ENCODE results near the gene AP1M2.
"Not testable (repeated sequence)": the region's sequence is repeated elsewhere in the genome, so short reads cannot be mapped to it uniquely, and the experiment has no call there.

The AP1M2 gene

DNA sequence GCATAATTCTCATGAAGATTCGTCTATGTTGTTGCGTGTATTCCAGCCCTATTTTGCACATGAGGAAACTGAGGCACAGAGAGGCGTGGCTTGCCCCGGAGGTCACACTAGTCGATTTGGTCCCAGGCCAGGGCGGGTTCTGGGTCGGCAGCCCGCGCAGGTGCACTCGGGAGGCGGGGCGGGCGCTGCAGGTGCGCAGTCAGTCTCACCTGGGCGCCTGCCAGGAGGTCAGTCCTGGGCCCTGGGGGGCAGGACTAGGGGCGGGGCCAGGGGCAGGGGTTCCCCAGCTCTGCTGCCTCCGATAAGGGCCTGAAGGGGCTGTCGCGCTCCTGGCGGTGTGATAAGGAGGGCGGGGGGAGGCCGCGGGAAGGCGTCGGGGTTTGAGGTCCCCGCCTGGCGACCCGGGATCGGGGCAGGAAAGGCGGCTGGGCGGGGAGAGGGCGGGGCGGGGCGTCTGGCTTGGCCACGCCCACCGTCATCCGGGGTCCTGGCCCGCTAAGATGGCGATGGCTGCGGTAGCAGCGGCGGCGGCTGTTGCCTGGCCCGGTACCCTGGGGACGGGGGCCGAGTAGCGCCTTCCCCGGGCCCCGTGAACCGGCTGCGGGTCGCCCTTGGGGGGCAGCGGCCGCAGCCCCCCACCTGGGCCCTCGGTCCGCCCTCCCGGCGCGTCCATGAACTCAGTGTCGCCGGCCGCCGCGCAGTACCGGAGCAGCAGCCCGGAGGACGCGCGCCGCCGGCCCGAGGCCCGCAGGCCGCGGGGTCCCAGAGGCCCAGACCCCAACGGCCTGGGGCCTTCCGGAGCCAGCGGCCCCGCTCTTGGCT, 43.5 kb downstream of the AP1M2 start, which contains the start of gene ATG4D:
Gene ATG4D, plus strand, starts transcription at position 485 of the 822 bp plus-strand sequence. Its CDS starts 187 bp downstream, at position 672.
- H3K36me3 ChIP-seq (ENCODE audit: control insufficient read depth, insufficient read depth, low read length): peaks cover 15% of the 10 kb centered on the region
- peak; percentile 75 to 78 (median 75) for DNase-seq
- H3K27me3 ChIP-seq (replicated peaks; ENCODE audit: control insufficient read depth, insufficient read depth, low read length, poor library complexity, severe bottlenecking): no peaks in the 10 kb centered on the region
- no peaks in the 10 kb centered on the region for H3K9me3 ChIP-seq (ENCODE audit: control insufficient read depth, low read length)
- peak within 1 kb of the TSS; percentile 80 for H3K27ac ChIP-seq (ENCODE audit: insufficient read depth, low read length, poor library complexity, severe bottlenecking)
- peak within 1 kb of the TSS; percentile 70 for H3K4me3 ChIP-seq (ENCODE audit: insufficient read depth, low read depth, low read length, poor library complexity, severe bottlenecking)
- peaks cover 15% of the 10 kb centered on the region for H3K4me1 ChIP-seq (ENCODE audit: control insufficient read depth, insufficient read depth, low read length, poor library complexity, severe bottlenecking)

DNA sequence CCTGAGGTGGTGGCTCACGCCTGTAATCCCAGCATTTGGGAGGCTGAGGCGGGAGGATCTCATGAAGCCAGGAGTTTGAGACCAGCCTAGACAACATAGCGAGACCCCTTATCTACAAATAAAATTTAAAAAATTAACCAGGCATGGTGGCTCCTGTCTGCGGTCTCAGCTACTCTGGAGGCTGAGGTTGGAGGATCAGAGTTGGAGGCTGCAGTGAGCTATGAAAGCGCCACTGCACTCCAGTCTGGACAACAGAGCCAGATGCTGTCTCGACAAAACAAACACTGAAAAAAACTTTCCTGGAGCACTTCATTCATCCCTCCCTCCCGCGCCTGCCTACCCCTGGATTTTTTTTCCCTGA, 44.1 kb downstream of the AP1M2 start:
- Histone ChIP-seq H3K27me3 (replicated peaks; ENCODE audit: control insufficient read depth, insufficient read depth, low read length, poor library complexity, severe bottlenecking) (no peaks in the 10 kb centered on the region), H3K36me3 (ENCODE audit: control insufficient read depth, insufficient read depth, low read length) (peaks cover 9% of the 10 kb centered on the region), H3K4me3 (ENCODE audit: insufficient read depth, low read depth, low read length, poor library complexity, severe bottlenecking) (peak overlapping the region; percentile 70), H3K4me1 (ENCODE audit: control insufficient read depth, insufficient read depth, low read length, poor library complexity, severe bottlenecking) (peaks cover 15% of the 10 kb centered on the region), H3K27ac (ENCODE audit: insufficient read depth, low read length, poor library complexity, severe bottlenecking) (peak overlapping the region; percentile 80), H3K9me3 (ENCODE audit: control insufficient read depth, low read length) (no peaks in the 10 kb centered on the region)
- DNase-seq: no peak

DNA sequence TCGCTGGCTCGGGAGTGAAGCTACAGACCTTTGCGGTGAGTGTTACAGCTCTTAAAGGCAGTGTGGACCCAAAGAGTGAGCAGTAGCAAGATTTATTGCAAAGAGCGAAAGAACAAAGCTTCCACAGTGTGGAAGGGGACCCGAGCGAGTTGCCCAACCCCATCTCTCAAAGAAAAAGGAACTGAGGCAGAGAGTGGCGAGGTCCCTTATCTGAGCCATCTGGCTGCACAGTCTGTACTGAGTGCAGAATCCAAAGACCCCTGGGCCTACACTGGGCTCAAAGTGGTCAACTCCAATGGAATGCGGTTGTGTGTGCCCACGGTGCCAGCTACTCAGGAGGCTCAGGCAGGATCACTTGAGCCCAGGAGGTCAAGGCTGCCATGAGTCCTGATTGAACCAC, 48.1 kb downstream of the AP1M2 start:
- H3K4me3 ChIP-seq (ENCODE audit: insufficient read depth, low read depth, low read length, poor library complexity, severe bottlenecking); H3K4me1 ChIP-seq (ENCODE audit: control insufficient read depth, insufficient read depth, low read length, poor library complexity, severe bottlenecking); H3K27me3 ChIP-seq (replicated peaks; ENCODE audit: control insufficient read depth, insufficient read depth, low read length, poor library complexity, severe bottlenecking); H3K36me3 ChIP-seq (ENCODE audit: control insufficient read depth, insufficient read depth, low read length); DNase-seq; H3K9me3 ChIP-seq (ENCODE audit: control insufficient read depth, low read length); H3K27ac ChIP-seq (ENCODE audit: insufficient read depth, low read length, poor library complexity, severe bottlenecking): not testable (repeated sequence)

DNA sequence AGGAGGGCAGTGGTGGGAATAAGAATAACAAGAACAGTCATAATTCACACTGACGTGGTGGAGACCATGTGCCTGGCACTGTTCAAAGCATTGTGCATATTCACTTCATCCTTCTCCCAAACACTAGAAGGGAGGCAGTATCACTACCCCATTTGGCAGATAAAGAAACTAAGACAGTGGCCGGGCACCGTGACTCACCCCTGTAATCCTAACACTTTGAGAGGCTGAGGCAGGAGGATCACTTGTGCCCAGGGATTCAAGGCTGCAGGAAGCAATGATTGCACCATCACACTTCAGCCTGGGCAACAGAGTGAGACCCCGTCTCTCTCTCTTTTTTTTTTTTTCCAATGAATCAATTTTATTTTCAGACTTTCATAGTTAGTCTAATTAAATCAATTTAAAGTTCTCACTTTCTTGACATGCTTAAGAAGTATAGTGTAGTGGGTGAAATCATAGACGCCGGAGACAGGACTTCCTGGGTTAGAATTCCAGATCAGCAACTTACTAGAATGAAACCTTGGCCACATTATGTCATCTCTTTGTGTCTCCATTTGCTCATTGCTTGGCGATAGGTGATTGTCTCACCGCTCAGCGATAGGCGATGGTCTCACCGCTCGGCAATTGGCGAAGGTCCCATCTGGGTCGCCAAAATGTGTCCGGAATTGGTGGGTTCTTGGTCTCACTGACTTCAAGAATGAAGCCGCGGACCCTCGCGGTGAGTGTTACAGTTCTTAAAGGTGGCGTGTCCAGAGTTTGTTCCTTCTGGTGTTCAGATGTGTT, 48.7 kb downstream of the AP1M2 start:
- no peak for DNase-seq
- no peaks in the 10 kb centered on the region for H3K9me3 ChIP-seq (ENCODE audit: control insufficient read depth, low read length)
- H3K27me3 ChIP-seq (replicated peaks; ENCODE audit: control insufficient read depth, insufficient read depth, low read length, poor library complexity, severe bottlenecking): no peaks in the 10 kb centered on the region
- no peak overlapping the region for H3K4me3 ChIP-seq (ENCODE audit: insufficient read depth, low read depth, low read length, poor library complexity, severe bottlenecking)
- H3K27ac ChIP-seq (ENCODE audit: insufficient read depth, low read length, poor library complexity, severe bottlenecking): no peak overlapping the region
- no peaks in the 10 kb centered on the region for H3K36me3 ChIP-seq (ENCODE audit: control insufficient read depth, insufficient read depth, low read length)
- peaks cover 4% of the 10 kb centered on the region for H3K4me1 ChIP-seq (ENCODE audit: control insufficient read depth, insufficient read depth, low read length, poor library complexity, severe bottlenecking)

DNA sequence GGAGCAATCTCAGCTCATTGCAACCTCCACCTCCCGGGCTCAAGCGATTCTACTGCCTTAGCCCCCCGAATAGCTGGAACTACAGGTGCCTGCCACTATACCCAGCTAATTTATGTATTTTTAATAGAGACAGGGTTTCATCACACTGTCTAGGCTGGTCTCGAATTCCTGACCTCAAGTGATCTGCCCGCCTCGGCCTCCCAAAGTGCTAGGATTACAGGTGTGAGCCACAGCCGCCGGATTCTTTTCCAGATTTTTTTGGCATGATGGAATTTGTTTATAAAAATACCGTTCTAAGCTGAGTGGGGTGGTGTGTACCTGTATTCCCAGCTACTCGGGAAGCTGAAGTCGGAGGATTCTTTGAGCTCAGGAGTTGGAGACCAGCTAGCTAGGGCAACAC, 49.4 kb downstream of the AP1M2 start:
- Histone ChIP-seq H3K9me3 (ENCODE audit: control insufficient read depth, low read length) (no peaks in the 10 kb centered on the region), H3K4me1 (ENCODE audit: control insufficient read depth, insufficient read depth, low read length, poor library complexity, severe bottlenecking) (no peaks in the 10 kb centered on the region)
- no peak for DNase-seq

DNA sequence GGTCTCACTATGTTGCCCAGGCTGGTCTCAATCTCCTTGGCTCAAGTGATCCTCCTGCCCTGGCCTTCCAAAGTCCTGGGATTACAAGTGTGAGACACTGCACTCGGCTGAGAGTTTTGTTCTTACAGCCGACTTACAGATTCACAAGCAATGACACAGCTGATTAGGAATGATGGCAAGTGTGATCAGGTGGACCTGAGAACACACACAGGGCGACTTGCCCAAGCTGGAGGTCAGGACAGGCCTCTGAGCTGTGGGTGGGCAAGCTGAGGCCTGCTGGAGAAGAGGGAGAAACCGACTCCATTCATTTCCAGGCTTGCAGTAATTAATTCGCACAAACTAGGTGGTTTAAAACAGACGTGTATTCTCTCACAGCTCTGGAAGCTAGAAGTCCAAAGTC, 51.5 kb downstream of the AP1M2 start:
- no peak overlapping the region for H3K27ac ChIP-seq (ENCODE audit: insufficient read depth, low read length, poor library complexity, severe bottlenecking)
- H3K4me1 ChIP-seq (ENCODE audit: control insufficient read depth, insufficient read depth, low read length, poor library complexity, severe bottlenecking): no peaks in the 10 kb centered on the region
- no peaks in the 10 kb centered on the region for H3K36me3 ChIP-seq (ENCODE audit: control insufficient read depth, insufficient read depth, low read length)
- no peak overlapping the region for H3K4me3 ChIP-seq (ENCODE audit: insufficient read depth, low read depth, low read length, poor library complexity, severe bottlenecking)
- H3K9me3 ChIP-seq (ENCODE audit: control insufficient read depth, low read length): no peaks in the 10 kb centered on the region
- DNase-seq: no peak
- H3K27me3 ChIP-seq (replicated peaks; ENCODE audit: control insufficient read depth, insufficient read depth, low read length, poor library complexity, severe bottlenecking): no peaks in the 10 kb centered on the region

More for the DNA sequence above, 49.4 kb downstream of the AP1M2 start:
- H3K27me3 ChIP-seq (replicated peaks; ENCODE audit: control insufficient read depth, insufficient read depth, low read length, poor library complexity, severe bottlenecking): no peaks in the 10 kb centered on the region
- no peak overlapping the region for H3K27ac ChIP-seq (ENCODE audit: insufficient read depth, low read length, poor library complexity, severe bottlenecking)
- no peak overlapping the region for H3K4me3 ChIP-seq (ENCODE audit: insufficient read depth, low read depth, low read length, poor library complexity, severe bottlenecking)
- H3K36me3 ChIP-seq (ENCODE audit: control insufficient read depth, insufficient read depth, low read length): no peaks in the 10 kb centered on the region

DNA sequence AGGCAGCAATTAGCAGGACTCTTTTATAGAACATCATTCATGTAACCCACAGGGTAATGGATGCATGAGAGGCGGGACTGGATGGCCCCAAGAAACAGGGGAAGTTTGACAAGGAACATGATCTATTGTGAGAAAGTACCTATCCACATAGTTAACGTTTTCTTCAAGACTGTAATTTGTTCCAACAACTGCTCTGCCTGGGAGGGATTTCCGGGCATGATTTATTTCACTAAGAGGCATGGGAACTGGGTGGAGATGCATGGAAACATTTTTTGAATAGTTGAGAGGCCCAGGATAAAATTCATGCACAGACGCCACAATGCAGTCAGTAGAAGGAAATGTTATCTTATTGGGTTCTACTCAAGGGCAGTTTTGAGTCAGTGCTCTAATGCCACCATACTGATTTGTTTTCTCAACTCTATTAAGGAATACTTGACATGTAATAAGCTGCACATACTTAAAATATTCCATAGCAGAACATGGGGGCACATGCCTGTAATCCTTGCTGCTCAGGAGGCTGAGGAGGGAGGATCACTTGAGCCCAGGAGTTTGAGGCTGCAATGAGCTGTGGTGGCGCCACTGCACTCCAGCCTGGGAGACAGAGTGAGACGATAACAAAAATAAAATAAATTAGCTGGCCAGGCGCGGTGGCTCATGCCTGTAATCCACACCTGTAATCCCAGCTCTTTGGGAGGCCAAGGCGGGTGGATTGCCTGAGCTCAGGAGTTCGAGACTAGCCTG, 53.3 kb downstream of the AP1M2 start:
- no peak for DNase-seq
- no peaks in the 10 kb centered on the region for H3K4me1 ChIP-seq (ENCODE audit: control insufficient read depth, insufficient read depth, low read length, poor library complexity, severe bottlenecking)

DNA sequence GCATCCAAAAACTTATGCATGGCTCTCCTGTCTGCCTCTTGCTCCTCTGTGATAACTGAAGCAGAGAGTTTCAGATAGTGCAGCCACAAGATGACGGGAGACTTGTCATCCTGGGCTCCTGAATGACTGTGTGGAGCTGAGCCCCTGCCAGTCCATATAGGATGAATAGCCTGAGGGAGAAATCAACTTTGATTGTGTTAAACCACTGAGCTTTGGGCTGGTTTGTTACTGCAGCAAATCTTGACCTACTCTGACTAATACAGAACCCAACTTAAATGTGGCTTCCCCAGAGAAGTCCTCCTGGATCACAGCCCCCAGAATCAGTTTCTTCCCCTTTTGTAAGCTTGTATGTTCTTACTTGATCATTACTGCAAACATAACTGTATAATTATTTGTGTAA, 54.7 kb downstream of the AP1M2 start:
- DNase-seq: no peak
- Histone ChIP-seq H3K4me1 (ENCODE audit: control insufficient read depth, insufficient read depth, low read length, poor library complexity, severe bottlenecking) (no peaks in the 10 kb centered on the region), H3K4me3 (ENCODE audit: insufficient read depth, low read depth, low read length, poor library complexity, severe bottlenecking) (no peak overlapping the region), H3K9me3 (ENCODE audit: control insufficient read depth, low read length) (no peaks in the 10 kb centered on the region), H3K27ac (ENCODE audit: insufficient read depth, low read length, poor library complexity, severe bottlenecking) (no peak overlapping the region), H3K27me3 (replicated peaks; ENCODE audit: control insufficient read depth, insufficient read depth, low read length, poor library complexity, severe bottlenecking) (no peaks in the 10 kb centered on the region), H3K36me3 (ENCODE audit: control insufficient read depth, insufficient read depth, low read length) (no peaks in the 10 kb centered on the region)

More for the DNA sequence above, 53.3 kb downstream of the AP1M2 start:
- no peaks in the 10 kb centered on the region for H3K27me3 ChIP-seq (replicated peaks; ENCODE audit: control insufficient read depth, insufficient read depth, low read length, poor library complexity, severe bottlenecking)
- H3K9me3 ChIP-seq (ENCODE audit: control insufficient read depth, low read length): no peaks in the 10 kb centered on the region
- H3K4me3 ChIP-seq (ENCODE audit: insufficient read depth, low read depth, low read length, poor library complexity, severe bottlenecking): no peak overlapping the region
- H3K27ac ChIP-seq (ENCODE audit: insufficient read depth, low read length, poor library complexity, severe bottlenecking): no peak overlapping the region
- H3K36me3 ChIP-seq (ENCODE audit: control insufficient read depth, insufficient read depth, low read length): no peaks in the 10 kb centered on the region

DNA sequence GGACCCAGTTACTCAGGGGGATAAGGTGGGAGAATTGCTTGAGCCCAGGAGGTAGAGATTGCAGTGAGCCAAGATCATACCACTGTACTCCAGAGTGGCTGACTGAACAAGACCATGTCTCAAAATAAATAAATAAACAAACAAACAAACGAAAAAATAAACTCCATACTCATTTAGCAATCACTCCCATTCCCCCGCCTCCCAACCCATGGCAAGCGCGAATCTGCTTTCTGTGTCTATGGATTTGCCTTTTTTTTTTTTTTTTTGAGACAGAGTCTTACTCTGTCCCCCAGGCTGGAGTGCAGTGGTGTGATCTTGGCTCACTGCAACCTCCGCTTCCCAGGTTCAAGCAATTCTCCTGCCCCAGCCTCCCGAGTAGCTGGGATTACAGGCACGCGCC, 60.2 kb downstream of the AP1M2 start:
- not testable (repeated sequence) for H3K27ac ChIP-seq (ENCODE audit: insufficient read depth, low read length, poor library complexity, severe bottlenecking); H3K36me3 ChIP-seq (ENCODE audit: control insufficient read depth, insufficient read depth, low read length); H3K4me1 ChIP-seq (ENCODE audit: control insufficient read depth, insufficient read depth, low read length, poor library complexity, severe bottlenecking); DNase-seq; H3K27me3 ChIP-seq (replicated peaks; ENCODE audit: control insufficient read depth, insufficient read depth, low read length, poor library complexity, severe bottlenecking); H3K4me3 ChIP-seq (ENCODE audit: insufficient read depth, low read depth, low read length, poor library complexity, severe bottlenecking); H3K9me3 ChIP-seq (ENCODE audit: control insufficient read depth, low read length)
